Adrenal gland (tissue), 12 donors: ENCODE results near the gene CREM. TPM values are rescaled to one million over a fixed set of nuclear protein-coding genes. Genes with fewer than 3 reads are reported as not detected.

Experiments used
- DNase-seq, 7 donors: peaks; one replicate each; pipeline ENCODE4 v3.0.0-alpha.2; 2019 to 2020
- H3K27ac ChIP-seq, 5 donors: fragments of 200-600 bp; sonication (generic) in 4 of 5; 1 replicate in 3 of 5; 2 replicates in 2 of 5; pipeline versions ENCODE4 v1.5.1 to v1.8.0; 2016 to 2020; ENCODE audit warnings: mild to moderate bottlenecking in 1 of 5
- H3K27me3 ChIP-seq: fragments of 200-600 bp; 2 replicates; pipeline ENCODE4 v1.8.0; 2021
- H3K36me3 ChIP-seq, 2 donors: fragments of 200-600 bp; replicated peaks in 1 of 2; 1 replicate in 1 of 2; 2 replicates in 1 of 2; pipeline versions ENCODE4 v1.5.1 to v1.8.0; 2018 to 2022
- H3K4me1 ChIP-seq, 2 donors: fragments of 200-600 bp; replicated peaks in 1 of 2; 1 replicate in 1 of 2; 2 replicates in 1 of 2; pipeline versions ENCODE4 v1.5.1 to v1.8.0; 2018 to 2021
- H3K4me3 ChIP-seq, 4 donors: fragments of 200-600 bp; sonication (generic) in 3 of 4; one replicate each; pipeline ENCODE4 v1.5.1; 2016 to 2018
- H3K9me3 ChIP-seq, 3 donors: fragments of 200-600 bp; sonication (generic) in 1 of 3; replicated peaks in 1 of 3; 1 replicate in 2 of 3; 2 replicates in 1 of 3; pipeline versions ENCODE4 v1.5.1 to v1.8.0; 2016 to 2021
- POLR2A ChIP-seq, 2 donors: fragments of 450-650 bp; IDR thresholded peaks; one replicate each; pipeline ENCODE4 v1.6.1; 2017; ENCODE audit warnings: antibody characterized with exemption in 2 of 2, mild to moderate bottlenecking in 2 of 2, moderate library complexity in 1 of 2
- WGBS, 4 donors: extraction: QIAGEN DNeasy Blood & Tissue Kit in 2 of 4; methylation state at CpG; one replicate each; pipeline versions ENCODE4 v1.1.5 to v1.1.7; 2013 to 2017; 5-methylcytosine and 5-hydroxymethylcytosine counted together
- intact Hi-C, 2 donors: fragments of 100-400 bp; cut with DNase I; formaldehyde crosslinking; loops; one replicate each; pipeline versions ENCODE4 v1.14.1 to v1.15.0; 2022 to 2023
- polyA plus RNA-seq, 3 donors: library from polyadenylated mRNA; stranded (reverse); fragments of 200-250 nt in 2 of 3; fragments of 350-450 nt in 1 of 3; fragmentation: Illumina TruSeq in 1 of 3; extraction: RNeasy Lipid Tissue Mini Kit (QIAGEN cat#74804) in 1 of 3; gene quantifications; one replicate each; pipeline ENCODE4 v1.2.3, GENCODE V29; 2013 to 2014
- total RNA-seq, 9 donors: library from RNA; depleted of rRNA in 4 of 9; stranded (reverse); fragments of >200 nt in 4 of 9; fragments of 120-200 nt in 1 of 9; fragmentation: NEBNext Ultra II Directional in 1 of 9; extraction: Animal tissue kit (Norgen Biotek cat#: 25700) in 1 of 9; gene quantifications; one replicate each; pipeline versions ENCODE4 v1.1.0 to v1.2.4, GENCODE V29; 2013 to 2023
- TF ChIP-seq, protein P1 (sequence below), 6 experiments: fragments of 450-650 bp in 4 of 6; fragments of 200-600 bp in 2 of 6; sonication (generic) in 1 of 6; IDR thresholded peaks; 1 replicate in 5 of 6; 2 replicates in 1 of 6; pipeline versions ENCODE4 v1.5.1 to v1.8.0; 2016 to 2021; ENCODE audit warnings: antibody characterized with exemption in 6 of 6, mild to moderate bottlenecking in 2 of 6, moderate library complexity in 1 of 6
- donor health status: healthy with polysubstance abuse.
- donor health status: Bipolar disorder and iron deficiency.
- donor health status: DM: yes; HTN: yes; CAD: no.
- donor health status: DM: no; HTN: no; CAD: no.
- donor health status: DM: no; HTN: no; CAD: no.
- donor health status: DM: yes; HTN: yes; CAD: no.

The CREM gene
- total and polyA plus RNA-seq, 12 donors = 75.2 to 340 (median 119) TPM

DNA sequence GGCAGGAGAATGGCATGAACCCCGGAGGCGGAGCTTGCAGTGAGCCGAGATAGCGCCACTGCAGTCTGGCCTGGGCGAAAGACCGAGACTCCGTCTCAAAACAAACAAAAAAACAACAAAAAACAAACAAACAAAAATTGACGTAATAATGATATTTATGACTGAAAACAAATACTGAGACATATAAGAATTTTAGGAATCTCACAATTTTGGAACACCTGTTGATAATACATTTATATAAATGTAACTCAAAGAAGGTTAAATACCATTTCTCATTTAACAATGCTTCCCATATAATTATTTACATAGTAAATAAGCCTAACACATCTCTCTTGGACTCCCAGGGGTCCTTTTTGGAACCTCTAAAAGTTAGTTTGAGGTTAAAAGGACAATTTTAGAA, 107.4 kb downstream of the CREM start:
- Histone ChIP-seq H3K4me3 (no peak overlapping the region), H3K9me3 (no peaks in the 10 kb centered on the region), H3K27me3 (no peaks in the 10 kb centered on the region), H3K27ac (no peak overlapping the region), H3K4me1 (no peaks in the 10 kb centered on the region), H3K36me3 (no peaks in the 10 kb centered on the region)
- WGBS, 4 donors = 95 to 98% (median 96%) methylated on average over 8 of the region's 8 CpGs
- intact Hi-C loops = no loop called here
- TF ChIP-seq POLR2A (IDR thresholded peaks at IDR 0.05) = no peak
- TF ChIP-seq, protein P1, sequence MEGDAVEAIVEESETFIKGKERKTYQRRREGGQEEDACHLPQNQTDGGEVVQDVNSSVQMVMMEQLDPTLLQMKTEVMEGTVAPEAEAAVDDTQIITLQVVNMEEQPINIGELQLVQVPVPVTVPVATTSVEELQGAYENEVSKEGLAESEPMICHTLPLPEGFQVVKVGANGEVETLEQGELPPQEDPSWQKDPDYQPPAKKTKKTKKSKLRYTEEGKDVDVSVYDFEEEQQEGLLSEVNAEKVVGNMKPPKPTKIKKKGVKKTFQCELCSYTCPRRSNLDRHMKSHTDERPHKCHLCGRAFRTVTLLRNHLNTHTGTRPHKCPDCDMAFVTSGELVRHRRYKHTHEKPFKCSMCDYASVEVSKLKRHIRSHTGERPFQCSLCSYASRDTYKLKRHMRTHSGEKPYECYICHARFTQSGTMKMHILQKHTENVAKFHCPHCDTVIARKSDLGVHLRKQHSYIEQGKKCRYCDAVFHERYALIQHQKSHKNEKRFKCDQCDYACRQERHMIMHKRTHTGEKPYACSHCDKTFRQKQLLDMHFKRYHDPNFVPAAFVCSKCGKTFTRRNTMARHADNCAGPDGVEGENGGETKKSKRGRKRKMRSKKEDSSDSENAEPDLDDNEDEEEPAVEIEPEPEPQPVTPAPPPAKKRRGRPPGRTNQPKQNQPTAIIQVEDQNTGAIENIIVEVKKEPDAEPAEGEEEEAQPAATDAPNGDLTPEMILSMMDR (IDR thresholded peaks at IDR 0.05) = no peak
- no peak for DNase-seq

DNA sequence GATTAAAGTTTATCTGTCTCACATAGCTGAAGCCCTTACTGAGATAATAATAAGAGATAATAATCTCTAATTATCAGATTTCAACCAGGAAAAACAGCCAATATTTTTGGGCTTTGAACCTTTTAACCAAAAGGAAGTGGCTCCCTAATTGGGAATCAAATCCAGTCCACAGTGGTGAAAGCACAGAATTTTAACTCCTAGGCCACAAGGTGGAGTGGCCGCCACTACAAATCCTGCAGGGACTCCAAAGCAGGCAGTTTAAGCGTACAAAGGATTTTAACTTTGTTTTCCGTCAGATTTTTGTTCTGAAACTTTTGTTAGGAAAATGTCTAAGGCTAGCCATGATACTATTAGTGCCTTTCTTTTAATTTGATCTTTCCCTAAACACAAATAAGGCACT, 110.1 kb downstream of the CREM start:
- no peaks in the 10 kb centered on the region for H3K36me3 ChIP-seq
- H3K4me1 ChIP-seq = no peaks in the 10 kb centered on the region
- no peak overlapping the region for H3K27ac ChIP-seq
- intact Hi-C loops = no loop called here
- TF ChIP-seq, protein P1 (IDR thresholded peaks at IDR 0.05) = peak in 2 of 6 experiments; percentile 20 to 33
- TF ChIP-seq POLR2A (IDR thresholded peaks at IDR 0.05) = no peak
- no peak overlapping the region for H3K4me3 ChIP-seq
- H3K9me3 ChIP-seq = no peaks in the 10 kb centered on the region
- WGBS, 4 donors = 55 to 75% (median 66%) methylated on average over 3 of the region's 3 CpGs
- DNase-seq = peak in 2 of 7 donors; percentile 25 to 49
- no peaks in the 10 kb centered on the region for H3K27me3 ChIP-seq

DNA sequence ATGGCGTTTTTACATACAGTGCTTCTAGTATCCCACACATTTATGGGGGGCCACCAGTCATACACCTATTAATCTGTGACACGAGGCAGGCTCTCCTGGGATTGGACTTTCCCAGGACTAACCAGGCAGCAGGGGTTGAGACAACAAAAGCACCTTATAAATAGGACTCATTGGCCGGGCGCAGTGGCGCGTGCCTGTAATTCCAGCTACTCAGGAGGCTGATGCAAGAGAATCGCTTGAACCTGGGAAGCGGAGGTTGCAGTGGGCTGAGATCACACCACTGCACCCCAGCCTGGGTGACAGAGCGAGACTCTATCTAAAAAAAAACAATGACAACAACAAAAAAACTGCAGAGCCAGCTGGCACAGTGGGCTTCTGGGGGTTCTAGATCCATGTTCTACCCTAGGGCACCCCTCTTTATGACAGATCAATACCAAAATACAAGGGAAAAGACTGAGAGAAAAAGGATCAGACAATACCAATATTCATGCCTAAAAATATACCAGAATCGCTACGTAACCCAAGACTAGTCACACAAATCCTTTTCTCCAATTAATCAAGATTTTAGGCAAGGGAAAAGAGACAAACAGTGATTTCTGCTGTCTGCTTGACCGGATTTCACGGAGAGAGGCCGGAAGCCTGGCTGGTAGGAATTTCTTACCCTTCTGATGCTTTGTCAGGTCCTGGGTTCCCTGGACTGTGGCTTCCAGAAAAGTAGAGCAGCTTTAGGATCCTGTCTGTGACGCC, 111.3 kb downstream of the CREM start:
- Histone ChIP-seq H3K27ac (no peak overlapping the region), H3K4me1 (no peaks in the 10 kb centered on the region), H3K27me3 (no peaks in the 10 kb centered on the region), H3K9me3 (no peaks in the 10 kb centered on the region), H3K4me3 (no peak overlapping the region), H3K36me3 (no peaks in the 10 kb centered on the region)
- intact Hi-C loops = no loop called here
- WGBS, 4 donors = 86 to 93% (median 89%) methylated on average over 15 of the region's 15 CpGs
- TF ChIP-seq, protein P1 (IDR thresholded peaks at IDR 0.05) = no peak
- no peak for TF ChIP-seq POLR2A (IDR thresholded peaks at IDR 0.05)
- DNase-seq = peak in 1 of 7 donors; percentile 24

DNA sequence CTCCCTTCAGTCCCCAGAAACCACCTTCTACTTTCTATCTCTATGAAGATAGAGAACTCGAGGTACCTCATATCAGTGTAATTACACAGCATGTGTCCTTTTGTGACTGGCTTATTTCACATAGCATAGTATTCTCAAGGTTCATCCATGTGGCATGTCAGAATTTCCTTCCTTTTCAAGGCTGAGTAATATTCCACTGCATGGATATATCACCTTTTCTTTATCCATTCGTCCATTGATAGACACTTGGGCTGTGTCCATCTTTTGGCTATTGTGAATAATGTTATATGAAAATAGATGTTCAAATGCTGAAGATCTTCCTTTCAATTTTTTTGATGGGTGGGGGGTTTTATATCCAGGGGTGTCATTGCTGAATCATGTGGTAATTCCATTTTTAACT, 117.9 kb downstream of the CREM start:
- H3K9me3 ChIP-seq = no peaks in the 10 kb centered on the region
- WGBS, 4 donors = 64 to 80% (median 68%) methylated on average over 2 of the region's 2 CpGs
- no peak for DNase-seq
- H3K27me3 ChIP-seq = no peaks in the 10 kb centered on the region
- TF ChIP-seq, protein P1 (IDR thresholded peaks at IDR 0.05) = no peak
- no peak for TF ChIP-seq POLR2A (IDR thresholded peaks at IDR 0.05)
- H3K4me3 ChIP-seq = no peak overlapping the region
- no peak overlapping the region for H3K27ac ChIP-seq
- H3K4me1 ChIP-seq = no peaks in the 10 kb centered on the region
- intact Hi-C loops = no loop called here
- H3K36me3 ChIP-seq = no peaks in the 10 kb centered on the region
